SK-N-SH (cell line): ENCODE results near the gene CABP1. TPM values are rescaled to one million over a fixed set of nuclear protein-coding genes. Genes with fewer than 3 reads are reported as not detected.

Source experiments
- CTCF ChIA-PET: fragments of 300-600, 350-600 bp; formaldehyde crosslinking; extraction: SDS; loops from one replicate; lab custom pipeline; 2021; lab: Yijun Ruan, JAX
- POLR2A ChIA-PET: fragments of 350-600 bp; sonication (Branson Sonifier 250); formaldehyde crosslinking; extraction: SDS; loops from one replicate; lab custom pipeline; 2020; ENCODE audit warnings: antibody characterized with exemption, inconsistent platforms; lab: Yijun Ruan, JAX
- DNase-seq: peaks from one replicate; pipeline ENCODE4 v3.0.0; 2012
- H2AFZ ChIP-seq: fragments of 200-600 bp; sonication (generic); 2 replicates; pipeline ENCODE4 v1.8.1; 2016; ENCODE audit warnings: antibody characterized with exemption, mild to moderate bottlenecking, low read depth
- H3F3A ChIP-seq: fragments of 200-600 bp; sonication (generic); replicated peaks from 2 replicates; pipeline ENCODE3; 2016; ENCODE audit warnings: antibody characterized with exemption, mild to moderate bottlenecking; ENCODE audit not compliant: insufficient read depth
- H3K27ac ChIP-seq, 2 experiments: fragments of 200-500 bp in 1 of 2; fragments of 200-600 bp in 1 of 2; sonication (Bioruptor generic) in 1 of 2; sonication (generic), shearing (Covaris generic) in 1 of 2; 2 replicates each; pipeline versions ENCODE4 v1.5.1 to v1.6.1; 2014 to 2016; ENCODE audit warnings: low read depth in 2 of 2, inconsistent platforms in 1 of 2, low read length in 1 of 2, mild to moderate bottlenecking in 1 of 2, mixed read lengths in 1 of 2
- H3K27me3 ChIP-seq: fragments of 200-600 bp; sonication (generic), shearing (Covaris generic); 2 replicates; pipeline ENCODE4 v1.6.1; 2016; ENCODE audit warnings: mixed run types; ENCODE audit not compliant: insufficient read depth
- H3K36me3 ChIP-seq, 2 experiments: fragments of 200-500 bp in 1 of 2; fragments of 200-600 bp in 1 of 2; sonication (Bioruptor generic) in 1 of 2; sonication (generic) in 1 of 2; replicated peaks in 1 of 2; 2 replicates each; pipeline versions ENCODE3 to v1.5.1; 2014 to 2016; ENCODE audit warnings: low read length in 1 of 2, mild to moderate bottlenecking in 1 of 2; ENCODE audit not compliant: insufficient read depth in 2 of 2, control insufficient read depth in 1 of 2
- H3K4me1 ChIP-seq, 2 experiments: fragments of 200-500 bp in 1 of 2; fragments of 200-600 bp in 1 of 2; sonication (Bioruptor generic) in 1 of 2; sonication (generic), shearing (Covaris generic) in 1 of 2; 2 replicates each; pipeline versions ENCODE4 v1.5.1 to v1.6.1; 2014 to 2016; ENCODE audit warnings: low read depth in 1 of 2, low read length in 1 of 2, mixed run types in 1 of 2; ENCODE audit not compliant: insufficient read depth in 2 of 2, control insufficient read depth in 1 of 2
- H3K4me2 ChIP-seq: fragments of 200-600 bp; sonication (generic), shearing (Covaris generic); 2 replicates; pipeline ENCODE4 v1.6.1; 2017; ENCODE audit warnings: mixed run types
- H3K4me3 ChIP-seq, 2 experiments: fragments of 200-500 bp in 1 of 2; fragments of 200-600 bp in 1 of 2; sonication (Bioruptor generic) in 1 of 2; sonication (generic), shearing (Covaris generic) in 1 of 2; 2 replicates each; pipeline versions ENCODE4 v1.5.1 to v1.8.1; 2014 to 2016; ENCODE audit warnings: low read depth in 2 of 2, inconsistent platforms in 1 of 2, low read length in 1 of 2, mild to moderate bottlenecking in 1 of 2, mixed read lengths in 1 of 2, moderate library complexity in 1 of 2
- H3K79me2 ChIP-seq: fragments of 200-600 bp; sonication (generic); 2 replicates; pipeline ENCODE4 v1.8.1; 2017; ENCODE audit warnings: mild to moderate bottlenecking; ENCODE audit not compliant: insufficient read depth
- H3K9ac ChIP-seq: fragments of 200-600 bp; sonication (generic); 2 replicates; pipeline ENCODE4 v1.6.1; 2017; ENCODE audit warnings: mixed run types
- H3K9me2 ChIP-seq: fragments of 200-600 bp; sonication (generic); 2 replicates; pipeline ENCODE4 v1.6.1; 2017; ENCODE audit warnings: mixed run types
- H3K9me3 ChIP-seq: fragments of 200-600 bp; sonication (generic); 2 replicates; pipeline ENCODE4 v1.6.1; 2017; ENCODE audit warnings: mixed run types, mild to moderate bottlenecking, moderate library complexity
- H4K20me1 ChIP-seq: fragments of 200-600 bp; sonication (generic); 2 replicates; pipeline ENCODE4 v1.6.1; 2017; ENCODE audit warnings: mild to moderate bottlenecking, mixed run types; ENCODE audit not compliant: insufficient read depth
- CHD2 ChIP-seq: fragments of 150-350 bp; IDR thresholded peaks from 2 replicates; pipeline ENCODE4 v1.6.1; 2018; ENCODE audit warnings: low read length; ENCODE audit not compliant: partially characterized antibody
- EP300 ChIP-seq, 2 experiments: IDR thresholded peaks; 2 replicates each; pipeline versions ENCODE4 v1.4.0 to v1.6.1; 2012; ENCODE audit warnings: borderline replicate concordance in 1 of 2, low read depth in 1 of 2, low read length in 1 of 2
- EZH2phosphoT487 ChIP-seq: fragments of 200-600 bp; sonication (generic); IDR thresholded peaks from 2 replicates; pipeline ENCODE4 v1.6.1; 2017; ENCODE audit warnings: low read depth, mixed run types, mild to moderate bottlenecking, antibody characterized with exemption, moderate library complexity, borderline replicate concordance
- MXI1 ChIP-seq: IDR thresholded peaks from 2 replicates; pipeline ENCODE4 v1.6.1; 2012; ENCODE audit warnings: mild to moderate bottlenecking, low read depth, low read length, improper control_type of control experiment
- RAD21 ChIP-seq: IDR thresholded peaks from 2 replicates; pipeline ENCODE4 v1.6.1; 2012; ENCODE audit warnings: mild to moderate bottlenecking, low read length
- RXRA ChIP-seq: IDR thresholded peaks from 2 replicates; pipeline ENCODE4 v1.4.0; 2012; ENCODE audit warnings: low read depth, mild to moderate bottlenecking, borderline replicate concordance
- SMC3 ChIP-seq: IDR thresholded peaks from 2 replicates; pipeline ENCODE4 v1.6.1; 2012; ENCODE audit warnings: low read depth, low read length, improper control_type of control experiment
- TEAD4 ChIP-seq: IDR thresholded peaks from 2 replicates; pipeline ENCODE4 v1.4.0; 2012; ENCODE audit warnings: mild to moderate bottlenecking, borderline replicate concordance; ENCODE audit not compliant: insufficient read depth
- WGBS: methylation state at CpG from one replicate; pipeline ENCODE4 v1.1.6; 2017; ENCODE audit warnings: low lambda C conversion rate; 5-methylcytosine and 5-hydroxymethylcytosine counted together
- polyA plus RNA-seq, 3 experiments: library from polyadenylated mRNA; depleted of rRNA; stranded (reverse); fragments of >200 nt; gene quantifications; 2 replicates each; pipeline ENCODE4 v1.2.3, GENCODE V29; 2012
- TF ChIP-seq, protein P1 (sequence below): fragments of 200-600 bp; sonication (generic); IDR thresholded peaks from 2 replicates; pipeline ENCODE4 v1.6.1; 2017; ENCODE audit warnings: antibody characterized with exemption, mild to moderate bottlenecking, moderate library complexity
- TF ChIP-seq, protein P2 (sequence below): IDR thresholded peaks from 2 replicates; pipeline ENCODE4; 2012
- TF ChIP-seq, protein P3 (sequence below): fragments of 150-350 bp; IDR thresholded peaks from 2 replicates; pipeline ENCODE4 v1.6.1; 2016; ENCODE audit warnings: mild to moderate bottlenecking, low read depth, low read length

The CABP1 gene
- polyA plus RNA-seq, 1 of the 3 experiments (the other 2 are of a cell fraction): 0.08 TPM

DNA sequence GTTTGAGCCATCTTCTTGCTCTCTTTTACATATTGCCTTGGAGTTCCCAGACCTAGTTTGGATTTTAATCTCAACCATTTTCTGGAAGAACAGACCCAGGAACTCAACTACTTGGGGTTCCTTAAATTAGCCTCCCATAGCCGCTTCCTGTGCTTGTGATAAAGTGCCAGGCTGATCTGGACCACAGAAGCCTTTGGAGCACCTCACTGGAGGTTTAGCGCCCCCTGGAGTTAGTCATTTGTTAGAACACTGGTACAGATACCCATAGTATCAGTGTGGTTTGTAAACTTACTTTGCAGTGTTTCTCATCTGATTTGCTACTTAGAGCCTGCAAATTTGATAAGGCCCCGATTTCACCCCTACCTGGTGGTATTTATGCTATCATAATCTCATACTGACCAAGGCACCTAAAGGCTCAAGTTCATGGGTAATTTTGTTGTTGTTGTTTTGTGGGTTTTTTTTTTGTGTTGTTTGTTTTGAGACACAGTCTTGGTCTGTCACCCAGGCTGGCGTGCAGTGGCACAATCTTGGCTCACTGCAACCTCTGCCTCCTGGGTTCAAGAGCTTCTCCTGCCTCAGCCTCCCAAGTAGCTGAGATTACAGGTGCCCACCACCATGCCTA lies 73.5 kb downstream of the CABP1 start:
- Histone ChIP-seq H3K79me2 (peaks cover 37% of the 10 kb centered on the region), H3K4me1 (peaks cover 0 to 24% of the 10 kb centered on the region in 2 experiments; a peak in 2 of 4 replicates), H3K27ac (no peak overlapping the region), H3F3A (peaks cover 15% of the 10 kb centered on the region), H3K4me2 (no peak overlapping the region), H3K9me2 (no peaks in the 10 kb centered on the region), H4K20me1 (no peaks in the 10 kb centered on the region), H3K36me3 (peaks cover 32 to 42% of the 10 kb centered on the region in 2 experiments), H3K4me3 (no peak overlapping the region; a peak in 1 of 4 replicates), H2AFZ (no peak overlapping the region), H3K9me3 (no peaks in the 10 kb centered on the region), H3K9ac (no peak overlapping the region), H3K27me3 (no peaks in the 10 kb centered on the region)
- CTCF ChIA-PET: interaction anchor here (0.8 to 1.8 kb wide), 10 partner anchors 11 to 257 kb away, joined by 3 to 8 read pairs (median 4); no protein-coding TSS in a partner anchor
- 20% methylated on average over 4 of the region's 4 CpGs for WGBS
- POLR2A ChIA-PET: no interaction called here
- peak; percentile 77 for DNase-seq
- TF ChIP-seq CHD2: peak; percentile 42
- TF ChIP-seq, protein P1, sequence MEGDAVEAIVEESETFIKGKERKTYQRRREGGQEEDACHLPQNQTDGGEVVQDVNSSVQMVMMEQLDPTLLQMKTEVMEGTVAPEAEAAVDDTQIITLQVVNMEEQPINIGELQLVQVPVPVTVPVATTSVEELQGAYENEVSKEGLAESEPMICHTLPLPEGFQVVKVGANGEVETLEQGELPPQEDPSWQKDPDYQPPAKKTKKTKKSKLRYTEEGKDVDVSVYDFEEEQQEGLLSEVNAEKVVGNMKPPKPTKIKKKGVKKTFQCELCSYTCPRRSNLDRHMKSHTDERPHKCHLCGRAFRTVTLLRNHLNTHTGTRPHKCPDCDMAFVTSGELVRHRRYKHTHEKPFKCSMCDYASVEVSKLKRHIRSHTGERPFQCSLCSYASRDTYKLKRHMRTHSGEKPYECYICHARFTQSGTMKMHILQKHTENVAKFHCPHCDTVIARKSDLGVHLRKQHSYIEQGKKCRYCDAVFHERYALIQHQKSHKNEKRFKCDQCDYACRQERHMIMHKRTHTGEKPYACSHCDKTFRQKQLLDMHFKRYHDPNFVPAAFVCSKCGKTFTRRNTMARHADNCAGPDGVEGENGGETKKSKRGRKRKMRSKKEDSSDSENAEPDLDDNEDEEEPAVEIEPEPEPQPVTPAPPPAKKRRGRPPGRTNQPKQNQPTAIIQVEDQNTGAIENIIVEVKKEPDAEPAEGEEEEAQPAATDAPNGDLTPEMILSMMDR: peak; percentile 90
- TF ChIP-seq SMC3: peak; percentile 86
- TF ChIP-seq, protein P2, sequence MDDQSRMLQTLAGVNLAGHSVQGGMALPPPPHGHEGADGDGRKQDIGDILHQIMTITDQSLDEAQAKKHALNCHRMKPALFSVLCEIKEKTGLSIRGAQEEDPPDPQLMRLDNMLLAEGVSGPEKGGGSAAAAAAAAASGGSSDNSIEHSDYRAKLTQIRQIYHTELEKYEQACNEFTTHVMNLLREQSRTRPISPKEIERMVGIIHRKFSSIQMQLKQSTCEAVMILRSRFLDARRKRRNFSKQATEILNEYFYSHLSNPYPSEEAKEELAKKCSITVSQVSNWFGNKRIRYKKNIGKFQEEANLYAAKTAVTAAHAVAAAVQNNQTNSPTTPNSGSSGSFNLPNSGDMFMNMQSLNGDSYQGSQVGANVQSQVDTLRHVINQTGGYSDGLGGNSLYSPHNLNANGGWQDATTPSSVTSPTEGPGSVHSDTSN: no peak
- TF ChIP-seq EP300 (IDR thresholded peaks at IDR 0.05; ENCODE audit: borderline replicate concordance in 1 of 2, low read depth in 1 of 2, low read length in 1 of 2): no peak
- TF ChIP-seq TEAD4: no peak
- TF ChIP-seq MXI1: no peak
- no peak for TF ChIP-seq RXRA
- TF ChIP-seq EZH2phosphoT487: no peak
- peak; percentile 86 for TF ChIP-seq RAD21
- TF ChIP-seq, protein P3, sequence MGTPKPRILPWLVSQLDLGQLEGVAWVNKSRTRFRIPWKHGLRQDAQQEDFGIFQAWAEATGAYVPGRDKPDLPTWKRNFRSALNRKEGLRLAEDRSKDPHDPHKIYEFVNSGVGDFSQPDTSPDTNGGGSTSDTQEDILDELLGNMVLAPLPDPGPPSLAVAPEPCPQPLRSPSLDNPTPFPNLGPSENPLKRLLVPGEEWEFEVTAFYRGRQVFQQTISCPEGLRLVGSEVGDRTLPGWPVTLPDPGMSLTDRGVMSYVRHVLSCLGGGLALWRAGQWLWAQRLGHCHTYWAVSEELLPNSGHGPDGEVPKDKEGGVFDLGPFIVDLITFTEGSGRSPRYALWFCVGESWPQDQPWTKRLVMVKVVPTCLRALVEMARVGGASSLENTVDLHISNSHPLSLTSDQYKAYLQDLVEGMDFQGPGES: no peak
- TF ChIP-seq, all 33 proteins: peak for 4

Other genes starting within 250 kb of the CABP1 start
- gene COX6A1, start 202.5 kb upstream of the CABP1 start, polyA plus RNA-seq (2012; rRNA removed): 1,149 and 1,199 TPM in 2 replicates
- 34.1 and 48.2 TPM in 2 replicates for gene TRIAP1, start 194.2 kb upstream of the CABP1 start, polyA plus RNA-seq (2012; rRNA removed)
- gene GATC, start 194.2 kb upstream of the CABP1 start, polyA plus RNA-seq (2012; rRNA removed): 10.6 and 12.4 TPM in 2 replicates
- gene SRSF9, start 170.9 kb upstream of the CABP1 start, polyA plus RNA-seq (2012; rRNA removed): 164 and 210 TPM in 2 replicates
- 596 and 607 TPM in 2 replicates for gene DYNLL1, start 144.5 kb upstream of the CABP1 start, polyA plus RNA-seq (2012; rRNA removed)
- 28.0 and 39.0 TPM in 2 replicates for gene COQ5, start 111.5 kb upstream of the CABP1 start, polyA plus RNA-seq (2012; rRNA removed)
- gene RNF10, start 106.3 kb upstream of the CABP1 start, polyA plus RNA-seq (2012; rRNA removed): 118 and 122 TPM in 2 replicates
- gene POP5, start 59.2 kb upstream of the CABP1 start, polyA plus RNA-seq (2012; rRNA removed): 129 and 148 TPM in 2 replicates
- 23.4 and 27.8 TPM in 2 replicates for gene MLEC, start 46.5 kb downstream of the CABP1 start, polyA plus RNA-seq (2012; rRNA removed)
- gene UNC119B, start 69.8 kb downstream of the CABP1 start, polyA plus RNA-seq (2012; rRNA removed): 23.6 and 32.0 TPM in 2 replicates
- gene ACADS, start 85.2 kb downstream of the CABP1 start, polyA plus RNA-seq (2012; rRNA removed): 4.5 and 4.9 TPM in 2 replicates